HG03159 (cell line): ENCODE results near the gene HDAC7.

Experiments used
- ATAC-seq: cut with Tn5 transposase; IDR thresholded peaks from one replicate; pipeline ENCODE4 v1.9.1; 2021; ENCODE audit warnings: mild to moderate bottlenecking, moderate library complexity; ENCODE audit not compliant: unreplicated experiment

Gene HDAC7

GRCh38 chr12:47819896-47820630 lies at the start of gene HDAC7:
Gene HDAC7 (minus strand): TSS chr12:47819903. CDS start chr12:47819785, 118 bp downstream.
- ATAC-seq, result peak; percentile 43

GRCh38 chr12:47868552-47869031 lies 48.9 kb upstream of the HDAC7 start:
- peak; percentile 49 for ATAC-seq

- peak; percentile 12 for ATAC-seq
These were observed 48.3 kb upstream of the HDAC7 start for GRCh38 chr12:47868041-47868440.

- no peak for ATAC-seq
These were observed 47.8 kb upstream of the HDAC7 start for GRCh38 chr12:47867495-47867941.

GRCh38 chr12:47864646-47865235 lies 45.0 kb upstream of the HDAC7 start:
- no peak for ATAC-seq

- ATAC-seq, result no peak
These were observed 44.3 kb upstream of the HDAC7 start for GRCh38 chr12:47863985-47864384.

GRCh38 chr12:47863467-47863866 lies 43.8 kb upstream of the HDAC7 start:
- no peak for ATAC-seq

GRCh38 chr12:47862881-47863280 lies 43.2 kb upstream of the HDAC7 start:
- no peak for ATAC-seq

- no peak for ATAC-seq
These were observed 42.6 kb upstream of the HDAC7 start for GRCh38 chr12:47862167-47862750.

GRCh38 chr12:47860873-47861272 lies 41.2 kb upstream of the HDAC7 start:
- ATAC-seq, result no peak

- no peak for ATAC-seq
These were observed 40.7 kb upstream of the HDAC7 start for GRCh38 chr12:47860279-47860841.

GRCh38 chr12:47858511-47859266 lies 39.0 kb upstream of the HDAC7 start:
- ATAC-seq, result no peak

- ATAC-seq, result no peak
These were observed 37.2 kb upstream of the HDAC7 start for GRCh38 chr12:47856721-47857575.

GRCh38 chr12:47856094-47856493 lies 36.4 kb upstream of the HDAC7 start:
- ATAC-seq, result no peak

GRCh38 chr12:47855502-47855901 lies 35.8 kb upstream of the HDAC7 start:
- ATAC-seq, result no peak

- no peak for ATAC-seq
These were observed 34.8 kb upstream of the HDAC7 start for GRCh38 chr12:47854531-47854930.

GRCh38 chr12:47852096-47852571 lies 32.4 kb upstream of the HDAC7 start:
- no peak for ATAC-seq

- no peak for ATAC-seq
These were observed 31.7 kb upstream of the HDAC7 start for GRCh38 chr12:47851303-47851952.
